Kasumi-1 (cell line): Measurements from ENCODE around the gene SYNGR3.

Experiments
- DNase-seq, 2 experiments: peaks; one replicate each; lab custom pipeline; 2025; lab: John Stamatoyannopoulos, UW

SYNGR3 gene

DNA sequence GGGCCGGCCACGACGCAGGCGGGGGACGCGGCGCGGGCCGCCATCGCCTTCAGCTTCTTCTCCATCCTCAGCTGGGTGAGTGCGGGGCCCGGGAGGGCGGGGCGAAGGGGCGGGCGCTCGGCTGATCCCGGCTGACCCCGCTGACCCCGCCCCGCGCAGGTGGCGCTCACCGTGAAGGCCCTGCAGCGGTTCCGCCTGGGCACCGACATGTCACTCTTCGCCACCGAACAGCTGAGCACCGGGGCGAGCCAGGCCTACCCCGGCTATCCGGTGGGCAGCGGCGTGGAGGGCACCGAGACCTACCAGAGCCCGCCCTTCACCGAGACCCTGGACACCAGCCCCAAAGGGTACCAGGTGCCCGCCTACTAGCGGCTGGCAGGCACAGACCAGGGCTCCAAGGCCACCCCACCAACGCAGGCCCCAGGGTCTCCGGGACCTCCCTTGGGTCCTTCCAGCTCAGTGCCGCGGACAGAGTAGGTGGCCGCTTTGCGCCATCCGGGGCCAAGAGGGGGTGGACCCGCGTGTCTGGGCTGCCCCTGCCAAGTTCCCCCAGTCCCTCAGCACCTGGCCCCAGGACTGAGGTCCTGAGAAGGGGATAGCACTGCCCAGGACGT, 3.0 kb downstream of the SYNGR3 start:
- no peak for DNase-seq

DNA sequence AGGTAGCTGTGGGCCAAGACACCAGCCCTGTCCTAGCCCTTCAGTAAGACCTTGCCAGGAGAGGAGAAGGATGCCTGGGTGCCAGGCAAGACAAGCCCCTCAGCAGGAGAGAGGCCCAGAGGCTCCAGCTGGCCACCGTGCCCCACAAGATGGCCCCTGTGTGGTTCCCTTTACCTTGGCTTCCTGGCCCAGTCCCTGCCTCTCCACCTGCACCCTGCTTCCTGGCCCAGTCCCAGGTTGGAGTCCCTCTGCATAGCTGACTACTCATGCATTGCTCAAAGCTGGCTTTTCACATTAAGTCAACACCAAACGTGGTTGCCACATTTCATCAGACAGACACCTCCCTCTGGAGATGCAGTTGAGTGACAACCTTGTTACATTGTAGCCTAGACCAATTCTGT, 4.0 kb downstream of the SYNGR3 start:
- DNase-seq: no peak

DNA sequence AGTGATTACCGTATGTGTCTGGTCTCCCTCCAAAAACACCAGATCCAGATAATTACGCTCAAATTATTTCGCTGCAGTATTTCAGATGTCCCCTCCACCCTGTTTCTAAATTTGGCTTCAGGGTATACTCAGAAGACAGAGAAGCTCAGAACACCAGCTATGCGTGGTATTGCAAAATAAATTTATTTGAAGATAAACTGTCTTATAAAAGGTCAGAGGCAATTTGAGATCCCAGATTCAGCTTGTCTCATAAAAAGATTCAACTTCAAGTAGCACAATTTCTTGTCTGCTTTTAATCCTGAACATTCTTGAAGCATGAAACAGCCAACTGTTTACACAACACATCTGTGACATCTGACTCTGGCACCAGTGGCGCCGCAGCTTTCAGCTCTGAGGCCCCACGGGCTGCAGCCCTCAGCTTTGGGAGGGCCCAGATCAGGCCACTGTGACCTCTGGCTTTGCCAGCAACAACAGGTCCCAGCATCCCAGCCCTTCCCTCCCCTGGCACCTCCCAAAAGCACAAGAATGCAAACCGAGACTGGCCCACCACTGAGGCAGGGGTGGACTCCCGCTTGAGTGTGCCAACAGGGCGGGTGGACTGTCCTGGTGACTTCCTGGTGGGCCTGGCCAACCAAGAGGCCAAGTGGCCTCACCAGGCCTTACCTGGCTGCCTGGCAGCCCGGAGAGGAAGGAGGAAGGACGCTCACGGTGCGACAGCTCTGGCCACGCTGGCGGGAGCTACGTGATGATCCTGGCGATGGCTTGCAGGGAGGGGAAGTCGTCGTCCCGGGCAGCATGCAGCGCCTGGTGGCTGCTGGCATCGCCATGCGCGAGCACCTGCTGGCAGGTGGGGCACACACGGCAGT, 8.0 kb downstream of the SYNGR3 start:
- no peak for DNase-seq

DNA sequence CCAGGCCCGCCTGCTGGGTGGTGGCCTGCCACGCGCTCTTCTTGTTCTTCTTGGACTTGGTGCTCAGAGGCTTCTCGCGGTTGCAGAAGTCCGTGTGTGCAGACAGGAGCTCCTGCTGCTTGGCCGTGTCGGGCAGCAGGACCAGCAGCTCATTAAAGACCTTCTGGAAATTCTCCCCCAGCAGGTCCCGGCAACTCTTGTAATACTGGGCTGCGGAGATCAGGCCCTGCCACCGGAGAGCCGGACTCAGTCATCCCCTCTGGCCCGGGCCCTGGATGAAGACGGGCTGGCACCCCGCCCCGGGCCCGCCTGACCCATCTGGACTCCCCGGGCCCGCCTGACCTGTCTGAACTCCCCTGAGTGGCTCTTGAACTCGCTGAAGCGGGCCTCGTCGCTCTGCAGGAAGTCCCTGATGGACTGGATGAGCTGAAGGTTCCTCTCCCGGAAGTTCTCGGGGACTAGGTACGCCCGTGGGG, 8.6 kb downstream of the SYNGR3 start:
- no peak for DNase-seq

DNA sequence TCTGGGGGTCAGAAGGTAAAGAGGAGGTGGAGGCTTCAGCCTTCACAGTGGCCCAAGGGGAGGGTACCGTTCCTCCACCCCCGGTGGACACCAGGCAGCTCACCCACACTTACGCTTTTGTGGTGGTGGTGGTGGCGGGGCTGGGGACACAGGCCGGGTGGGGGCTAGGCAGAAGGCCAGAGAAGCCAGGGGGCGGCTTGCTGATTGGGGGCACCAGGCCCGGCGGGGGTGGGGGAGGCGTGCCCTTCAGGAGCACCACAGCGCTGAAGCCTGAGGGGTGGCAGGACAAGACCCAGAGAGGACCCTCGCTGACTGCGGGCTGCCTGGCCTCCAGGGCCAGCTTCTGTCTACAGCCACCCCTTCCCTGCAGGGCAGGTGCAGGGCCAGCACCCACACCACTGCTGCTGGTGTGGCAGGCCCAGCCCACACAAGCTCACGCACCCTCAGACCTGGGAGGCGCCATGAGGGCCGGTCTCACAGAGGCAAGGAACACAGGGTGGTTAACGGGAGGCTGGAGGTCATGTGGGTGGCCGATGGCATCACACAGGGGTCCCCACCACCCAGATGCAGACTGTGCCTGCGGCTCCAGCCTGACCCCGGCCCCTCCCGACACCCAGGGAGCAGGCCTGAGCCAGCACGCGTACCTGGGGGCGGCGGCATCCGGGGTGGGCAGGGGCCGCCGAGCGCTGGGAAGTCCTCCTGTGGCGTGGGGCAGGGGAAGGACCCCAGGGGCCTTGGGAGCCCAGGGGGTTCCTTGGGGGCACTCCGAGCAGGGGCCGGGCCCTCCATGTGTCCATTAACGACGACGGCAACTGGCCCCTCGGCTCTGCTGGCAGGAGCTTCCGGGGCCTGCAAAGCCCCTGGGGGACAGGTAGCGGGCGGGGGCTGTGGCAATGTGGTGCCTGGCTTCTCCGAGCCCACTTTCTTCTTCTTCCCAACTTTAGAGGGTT, 9.4 kb downstream of the SYNGR3 start:
- no peak for DNase-seq

DNA sequence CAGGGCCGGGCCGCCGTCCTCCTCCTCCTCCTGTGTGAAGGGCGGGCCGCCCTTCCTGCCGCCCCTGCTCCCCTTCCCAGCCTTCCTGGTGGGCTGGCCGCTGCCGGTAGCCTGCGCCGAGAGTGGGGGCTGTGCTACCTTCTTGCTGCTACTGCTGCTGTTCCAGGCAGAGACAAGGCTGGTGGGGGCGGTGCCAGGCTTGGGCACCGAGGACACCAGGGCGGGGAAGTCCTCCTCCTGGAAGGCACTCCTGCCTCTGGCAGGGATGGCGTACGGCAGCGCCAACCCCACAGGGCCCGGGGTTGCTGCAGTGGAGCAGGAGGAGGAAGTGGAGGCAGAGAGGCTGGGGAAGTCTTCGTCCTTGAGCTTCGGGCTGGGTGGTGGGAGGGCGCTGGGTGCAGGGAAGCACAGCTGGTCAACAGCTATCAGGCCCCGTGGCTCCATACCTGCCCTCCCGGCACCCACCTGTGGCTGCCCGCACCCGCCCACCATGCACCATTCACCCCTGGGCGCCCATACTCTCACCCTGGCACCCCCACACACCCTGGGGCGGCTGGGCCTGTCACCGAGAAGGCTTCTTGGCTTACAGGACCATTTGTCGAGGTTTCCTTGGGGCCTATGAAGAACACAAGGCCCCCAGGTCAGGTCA, 10.2 kb downstream of the SYNGR3 start:
- DNase-seq: no peak

DNA sequence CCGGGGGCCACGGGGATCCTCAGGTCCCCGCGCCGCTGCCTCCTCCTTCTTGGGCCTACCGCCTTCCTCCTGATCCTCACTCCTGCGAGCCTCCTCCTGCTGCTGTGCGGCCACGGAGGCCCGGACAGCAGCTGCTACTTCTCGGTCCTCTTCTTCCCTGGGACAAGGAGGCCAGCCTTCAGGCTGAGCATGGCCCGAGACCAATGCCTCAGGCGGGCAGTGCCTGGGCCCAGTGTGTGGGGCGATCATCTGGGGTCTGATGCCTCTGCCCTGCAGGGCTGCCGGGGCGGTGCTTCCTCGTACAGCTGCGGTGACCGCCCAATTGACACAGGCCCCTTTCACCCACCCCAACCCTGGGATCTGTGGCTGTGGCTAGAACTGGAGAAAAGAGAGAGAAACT, 11.3 kb downstream of the SYNGR3 start:
- no peak for DNase-seq

DNA sequence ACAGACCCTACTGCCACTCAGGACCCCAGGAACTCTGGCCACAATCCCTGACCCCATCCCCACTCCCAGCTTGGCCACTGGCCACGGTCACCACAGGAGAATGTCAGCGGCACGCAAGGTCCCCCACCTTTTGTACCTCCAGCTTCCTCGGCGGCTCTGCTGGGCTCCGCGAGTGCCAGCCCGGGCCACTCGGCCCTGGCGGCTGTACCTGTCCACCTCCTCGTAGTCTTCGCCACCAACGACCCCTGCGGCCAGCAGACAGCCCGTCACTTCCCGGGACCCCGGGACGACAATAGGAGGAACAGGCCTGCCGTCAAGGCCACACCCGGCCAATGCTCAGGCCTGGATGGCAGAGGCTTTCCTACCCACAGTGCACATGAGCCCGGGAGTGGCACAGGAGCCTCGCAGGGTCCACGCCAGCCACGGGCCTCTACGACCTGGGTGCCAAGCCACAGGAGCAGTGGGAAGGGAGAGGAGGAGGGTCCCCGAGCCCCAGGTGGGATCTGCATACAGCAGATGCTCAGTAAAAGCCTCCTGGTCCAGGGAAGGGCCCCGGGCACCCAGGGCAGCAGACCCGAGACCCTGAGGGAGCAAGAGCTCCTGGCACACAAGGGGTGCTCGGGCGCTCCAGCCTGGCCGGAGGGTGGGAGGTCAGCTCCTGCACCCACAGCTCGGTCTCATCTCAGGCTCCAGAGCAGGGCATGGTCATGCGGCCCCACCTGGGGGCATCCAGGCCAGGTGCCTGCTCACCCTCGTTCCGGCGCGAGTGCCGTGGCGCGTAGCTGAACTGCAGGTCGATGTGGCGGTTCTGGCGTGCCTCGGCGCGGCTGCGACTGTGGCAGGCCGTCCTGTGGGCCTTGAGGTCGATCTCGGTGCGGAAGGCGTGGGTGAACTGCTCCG, 11.9 kb downstream of the SYNGR3 start:
- no peak for DNase-seq

DNA sequence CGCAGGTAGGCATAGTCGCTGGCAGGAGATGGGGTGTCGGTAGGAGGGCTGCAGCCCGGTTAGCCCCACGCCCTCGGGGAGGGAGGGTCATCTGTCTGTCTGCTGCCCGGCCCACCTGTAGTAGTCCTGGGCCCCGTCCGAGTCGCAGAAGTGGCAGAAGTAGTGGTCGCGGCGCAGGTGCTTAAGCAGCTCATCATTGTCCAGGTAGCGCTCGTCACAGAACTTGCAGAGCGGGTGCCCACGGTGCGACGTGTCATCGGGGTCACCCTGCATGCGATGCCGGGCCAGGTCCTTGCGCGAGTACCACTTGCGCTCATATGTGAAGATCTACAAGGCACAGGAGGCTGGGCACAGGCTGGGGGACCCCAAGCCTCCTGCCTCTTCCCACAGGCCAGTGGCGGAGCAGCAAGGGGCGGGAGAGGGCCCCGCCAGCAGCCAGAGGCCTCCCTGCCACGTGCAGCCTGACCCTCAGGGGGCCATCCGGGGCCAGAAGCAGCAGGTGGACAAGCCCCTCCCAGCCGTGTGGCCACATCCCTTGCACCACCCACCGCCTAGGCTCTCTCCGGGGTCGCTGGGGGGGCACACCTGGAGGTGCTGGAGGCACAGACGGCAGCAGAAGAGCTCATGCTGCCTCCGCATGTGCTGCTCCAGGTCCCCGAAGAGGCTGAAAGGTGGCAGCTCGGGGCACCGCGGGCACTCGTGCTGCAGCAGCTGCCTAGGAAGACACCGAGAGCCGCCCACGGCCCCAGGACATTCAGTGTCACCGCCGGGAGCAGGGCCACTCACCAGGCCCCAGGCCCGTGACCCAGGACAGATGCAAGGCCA, 12.8 kb downstream of the SYNGR3 start:
- DNase-seq: no peak

DNA sequence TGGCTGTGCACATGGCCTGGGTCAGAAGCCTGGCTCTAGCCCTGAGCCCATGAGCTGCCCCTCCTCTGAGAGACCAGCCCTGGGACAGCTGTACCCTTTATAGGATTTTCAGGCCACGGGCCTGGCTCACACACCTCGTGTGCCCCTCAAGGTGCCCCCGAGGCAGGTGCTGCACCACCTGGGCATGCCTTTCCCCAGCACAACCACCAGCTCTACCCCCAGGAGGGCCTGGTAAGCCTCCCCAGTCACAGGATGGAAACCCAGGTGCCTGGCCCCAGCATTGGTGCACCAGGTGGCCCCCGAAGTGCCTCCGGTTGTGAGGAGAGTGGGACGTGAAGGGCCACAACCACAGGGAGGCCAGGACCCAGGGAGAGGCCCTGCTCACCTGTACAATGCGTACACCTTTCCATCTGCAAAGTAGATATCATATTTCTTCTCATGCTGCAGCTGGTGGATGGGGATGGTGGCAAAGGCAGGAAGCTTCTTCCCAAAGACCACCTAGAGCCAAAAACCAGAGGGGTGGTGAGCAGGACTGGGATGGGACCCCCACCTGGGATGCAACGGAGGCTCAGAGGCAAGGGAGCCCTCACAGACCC, 13.6 kb downstream of the SYNGR3 start:
- DNase-seq: no peak

DNA sequence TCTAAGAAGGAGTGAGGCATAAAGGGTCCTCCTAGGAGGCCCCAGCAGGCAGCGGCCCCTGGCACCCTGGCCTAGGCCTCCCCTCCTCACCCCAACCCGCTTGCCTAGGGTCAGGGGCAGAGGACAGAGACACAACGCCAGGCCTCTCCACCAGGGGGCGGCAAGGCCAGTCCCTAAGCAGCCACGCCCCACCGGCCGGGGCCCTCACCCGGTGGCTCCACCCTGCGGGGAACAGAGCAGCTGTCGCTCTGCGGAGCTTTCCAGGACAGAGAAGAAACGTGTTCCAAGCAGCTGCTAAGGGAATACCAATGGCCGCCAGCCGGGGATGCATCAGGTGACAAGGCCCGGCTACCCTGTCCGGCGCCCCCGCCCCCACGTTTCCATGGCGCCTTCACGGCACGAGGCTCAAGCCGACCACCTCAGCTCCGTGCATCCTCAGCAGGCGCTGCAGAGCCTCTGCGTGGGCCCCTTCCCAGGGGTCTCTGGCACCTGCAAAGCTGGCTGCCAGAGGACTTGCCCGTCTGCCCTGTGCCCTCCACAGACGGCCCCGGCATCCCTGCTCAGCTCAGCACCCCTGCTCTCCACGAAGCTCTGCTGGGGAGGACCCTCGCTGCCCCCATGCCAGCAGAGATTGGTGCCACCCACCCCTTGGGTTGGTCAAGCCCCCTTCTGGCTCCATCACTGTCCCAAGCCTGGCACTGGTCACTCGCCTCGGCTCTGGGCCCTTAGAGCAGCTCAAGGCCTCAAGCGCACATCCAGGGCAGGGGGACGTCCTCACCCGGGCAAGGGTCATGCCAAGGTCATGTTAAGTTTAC, 14.3 kb downstream of the SYNGR3 start:
- DNase-seq: peak; percentile 59 to 60

DNA sequence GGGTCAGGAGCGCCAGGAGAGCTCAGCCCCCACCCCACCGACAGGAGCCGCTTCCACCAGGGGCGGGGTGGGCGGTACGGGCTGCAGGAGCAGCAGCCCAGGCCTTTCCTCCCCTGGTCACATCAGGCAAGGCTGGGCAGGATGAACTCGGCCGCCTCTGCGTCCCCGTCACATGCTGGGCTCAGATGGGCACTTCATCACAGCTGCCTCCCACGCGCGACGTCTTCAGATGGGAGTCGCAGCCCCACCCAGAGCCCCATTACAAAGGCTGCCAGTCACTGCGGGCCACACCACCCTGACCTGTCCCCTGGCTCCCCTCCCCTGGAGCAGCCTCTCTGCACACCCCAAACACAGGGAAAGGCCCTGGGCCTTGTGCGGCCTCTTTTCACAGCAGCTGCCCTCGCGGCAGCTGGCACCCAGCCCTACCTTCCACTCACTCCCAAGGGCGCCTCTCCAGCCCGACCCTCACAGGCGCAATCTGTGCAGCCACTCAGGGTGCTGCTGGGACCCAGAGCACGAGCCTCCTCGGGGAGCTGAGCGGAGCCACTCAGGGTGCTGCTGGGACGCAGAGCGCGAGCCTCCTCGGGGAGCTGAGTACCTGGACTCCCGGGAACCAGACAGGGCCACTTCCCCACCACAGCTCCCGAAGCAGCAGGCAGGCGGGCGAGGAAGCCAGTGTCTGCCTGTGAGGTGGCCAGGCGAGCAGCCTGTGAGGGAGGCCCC, 15.2 kb downstream of the SYNGR3 start:
- no peak for DNase-seq

DNA sequence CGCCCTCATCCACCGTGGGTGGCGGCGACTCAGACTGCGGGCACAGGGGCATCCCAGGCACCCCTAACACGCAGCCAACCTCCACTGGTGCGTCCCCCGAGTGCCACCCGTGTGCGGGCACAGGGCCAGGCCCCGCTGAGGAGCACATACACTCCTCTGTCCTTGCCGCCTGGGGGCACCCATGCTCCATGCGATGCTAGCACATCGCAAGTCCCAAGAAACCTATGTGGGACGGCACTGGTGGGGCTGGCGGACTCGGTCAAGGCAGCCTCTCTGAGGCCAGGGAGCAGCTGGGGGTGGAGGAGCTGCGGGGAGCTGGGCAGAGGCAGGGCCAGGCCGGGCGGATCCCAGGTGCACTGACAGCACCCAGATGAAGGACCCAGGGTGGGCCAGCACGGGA, 15.9 kb downstream of the SYNGR3 start:
- no peak for DNase-seq

DNA sequence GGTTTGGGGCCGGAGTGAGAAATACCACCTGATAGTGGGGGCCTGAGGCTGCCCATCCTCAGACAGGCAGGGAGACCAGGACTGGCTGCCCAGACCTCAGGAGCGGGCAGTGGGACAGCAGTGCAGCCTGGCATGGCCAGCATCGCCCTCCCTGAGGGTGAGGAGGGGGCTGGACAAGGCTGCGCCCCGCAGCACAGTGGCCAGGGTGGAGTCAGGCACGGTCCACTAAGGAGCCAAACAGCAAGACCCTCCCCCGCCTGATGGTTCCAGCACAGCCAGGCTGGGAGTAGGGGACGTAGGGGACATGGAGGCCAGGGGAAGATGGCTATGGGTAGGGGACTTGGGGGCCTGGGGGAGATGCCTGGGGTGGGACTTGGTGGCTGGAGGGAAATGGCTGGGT, 16.5 kb downstream of the SYNGR3 start:
- no peak for DNase-seq

DNA sequence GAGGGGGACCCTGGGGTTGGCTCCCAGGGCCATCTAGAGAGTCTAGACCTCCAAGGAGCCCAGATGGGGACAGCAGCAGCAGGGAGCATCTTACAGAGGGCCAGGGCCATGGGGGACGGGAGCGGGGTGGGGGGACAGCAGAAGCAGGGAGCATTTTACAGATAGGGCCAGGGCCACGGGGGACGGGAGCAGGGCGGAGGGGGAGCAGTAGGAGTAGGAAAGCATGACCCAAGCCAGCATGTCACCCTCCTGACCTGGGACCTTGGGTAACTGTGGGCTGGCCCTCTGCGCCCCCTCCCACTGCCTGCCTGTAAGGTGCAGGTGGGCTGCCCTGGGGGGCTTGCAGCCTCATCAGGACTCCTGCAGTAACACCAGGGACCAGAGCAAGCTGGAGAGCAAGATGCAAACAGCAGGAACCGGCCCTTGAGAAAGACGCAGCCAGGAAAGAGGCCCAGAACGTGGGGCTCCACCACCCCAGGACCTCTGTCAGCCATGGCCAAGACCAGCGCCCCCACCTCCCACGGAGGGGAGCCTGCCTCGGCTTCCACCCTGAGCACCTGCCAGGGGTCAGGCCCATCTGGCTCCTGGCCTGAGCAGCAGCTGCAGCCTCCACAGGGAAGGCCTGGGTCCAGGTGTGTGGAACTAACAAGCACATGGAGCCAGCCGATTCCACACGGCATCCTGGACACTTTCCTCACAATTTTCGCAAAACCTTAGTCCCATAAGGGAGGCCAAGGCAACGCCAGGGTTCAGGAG, 17.5 kb downstream of the SYNGR3 start:
- no peak for DNase-seq

DNA sequence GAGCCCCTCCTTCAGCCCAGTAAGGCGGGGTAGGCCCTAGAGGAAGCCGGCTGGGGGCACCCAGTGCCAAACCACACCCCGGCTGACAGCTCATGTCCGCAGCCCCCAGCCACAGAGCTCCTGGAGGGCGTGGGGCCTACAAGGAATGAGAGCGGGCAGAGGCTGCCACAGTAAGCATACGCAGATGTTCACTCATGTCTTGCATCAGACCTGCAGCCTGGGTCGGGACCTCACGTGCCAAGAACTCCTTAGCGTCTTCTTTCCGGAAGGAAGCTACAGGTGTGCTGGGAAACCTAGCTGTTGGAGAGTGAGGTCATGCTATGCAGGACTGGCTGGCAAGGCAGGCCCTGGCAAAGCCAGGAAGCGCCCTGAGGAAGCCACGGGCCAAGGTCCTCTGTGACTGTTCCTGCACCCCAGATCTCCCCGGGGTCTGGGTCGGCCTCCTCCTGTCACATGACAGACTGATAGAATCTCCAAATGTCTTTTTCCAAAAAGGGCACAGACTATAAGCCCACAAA, 18.3 kb downstream of the SYNGR3 start:
- DNase-seq: peak; percentile 24 to 38

DNA sequence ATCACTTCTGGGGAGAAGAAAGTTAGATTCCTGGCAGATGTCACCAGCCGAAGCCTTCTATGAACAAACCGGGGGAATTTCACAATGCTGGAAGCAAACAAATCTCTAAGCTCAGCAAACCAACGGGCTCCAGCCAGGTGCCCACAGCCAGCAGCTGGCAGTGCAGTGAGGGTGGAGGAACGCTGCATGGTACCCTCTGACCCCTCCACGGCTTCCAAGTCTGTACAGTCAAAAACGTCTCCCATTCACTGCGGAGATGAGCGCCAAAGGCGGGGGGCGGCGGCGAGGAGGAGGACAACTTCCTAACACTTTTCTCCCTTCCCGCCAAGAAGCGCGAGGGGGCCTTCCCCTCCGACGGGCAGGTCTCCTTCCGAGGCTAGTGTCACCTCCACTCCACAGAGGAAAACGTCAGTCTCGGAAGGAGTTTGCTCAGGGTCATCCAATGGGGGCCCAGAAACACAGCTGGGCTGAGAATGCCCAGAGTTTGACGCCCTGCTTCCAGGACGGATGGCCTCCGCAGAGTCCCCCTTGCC, 18.9 kb downstream of the SYNGR3 start:
- no peak for DNase-seq
